Colonic mucosa (tissue), 4 donors: ENCODE data around the gene AFF2. TPM values are rescaled to one million over a fixed set of nuclear protein-coding genes. Genes with fewer than 3 reads are reported as not detected.

Source experiments
- DNase-seq: peaks from one replicate; pipeline ENCODE4 v3.0.0-alpha.2; 2020
- H3K27ac ChIP-seq: fragments of 200-600 bp; one replicate; pipeline ENCODE4 v1.8.0; 2021
- H3K27me3 ChIP-seq: fragments of 200-600 bp; one replicate; pipeline ENCODE4 v1.8.0; 2021
- H3K36me3 ChIP-seq: fragments of 200-600 bp; one replicate; pipeline ENCODE4 v1.8.0; 2021
- H3K4me1 ChIP-seq: fragments of 200-600 bp; one replicate; pipeline ENCODE4 v1.8.0; 2021; ENCODE audit warnings: mild to moderate bottlenecking
- H3K4me3 ChIP-seq: fragments of 200-600 bp; one replicate; pipeline ENCODE4 v1.8.0; 2021
- H3K9ac ChIP-seq, 2 donors: one replicate each; pipeline ENCODE4 v1.7.0; 2013; ENCODE audit warnings: control low read depth in 2 of 2, low read depth in 2 of 2, low read length in 2 of 2
- H3K9me3 ChIP-seq: fragments of 200-600 bp; one replicate; pipeline ENCODE4 v1.8.0; 2021
- CTCF ChIP-seq: fragments of 200-600 bp; IDR thresholded peaks from one replicate; pipeline ENCODE4 v1.8.0; 2022; ENCODE audit warnings: antibody characterized with exemption, mild to moderate bottlenecking
- intact Hi-C: fragments of 100-400 bp; cut with DNase I; formaldehyde crosslinking; loops from one replicate; pipeline ENCODE4 v1.14.1; 2022
- total RNA-seq, 2 donors: library from RNA; stranded (reverse); fragmentation: NEBNext Ultra II Directional in 1 of 2; extraction: Animal tissue kit (Norgen Biotek cat#: 25700) in 1 of 2; gene quantifications; one replicate each; pipeline ENCODE4 v1.2.1, GENCODE V29; 2021
- donor health status: healthy.
- donor health status: DM: no; HTN: no; CAD: no.
- donor health status: DM: no; HTN: no; CAD: no.

AFF2 gene
- total RNA-seq, 2 donors from 2014 or later: 0.05 to 0.12 TPM

DNA sequence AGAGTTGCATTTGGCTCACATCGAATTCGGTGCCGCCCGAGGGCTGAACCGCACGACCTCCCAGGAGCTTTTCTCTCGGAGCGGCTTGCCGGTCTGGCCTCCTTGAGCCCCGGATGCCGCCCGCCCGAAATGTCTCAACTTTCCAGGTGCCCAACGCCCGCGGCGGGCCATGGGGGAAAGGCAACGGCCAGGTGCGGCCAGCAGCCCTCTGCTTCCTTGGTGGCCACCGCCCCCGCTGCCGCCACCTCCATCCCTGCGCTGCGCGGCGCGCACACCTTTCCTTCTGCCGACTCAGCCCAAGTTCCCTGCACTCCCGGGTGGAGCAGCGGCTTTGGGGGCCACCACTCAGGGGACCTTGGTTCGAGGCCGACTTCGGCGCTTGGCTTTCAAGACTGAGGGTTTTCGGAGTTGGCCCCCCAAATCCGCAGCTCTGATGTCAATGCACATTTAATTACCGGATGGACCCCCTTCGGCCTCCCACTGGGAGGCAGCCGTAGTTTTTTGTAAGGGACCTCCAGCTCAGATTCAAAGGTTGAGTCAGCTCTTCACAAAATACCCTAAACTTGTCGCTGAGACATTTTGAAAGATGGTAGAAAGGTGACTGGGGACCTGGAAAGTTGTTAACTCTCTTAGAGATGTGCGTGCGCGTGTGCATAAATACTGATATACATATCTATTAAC is 1.1 kb downstream of the AFF2 start:
- TF ChIP-seq CTCF: no peak
- no peak for DNase-seq
- Histone ChIP-seq H3K4me1 (no peaks in the 10 kb centered on the region), H3K27ac (no peak overlapping the region), H3K36me3 (no peaks in the 10 kb centered on the region), H3K27me3 (peaks cover 20% of the 10 kb centered on the region), H3K9ac (no peak overlapping the region), H3K4me3 (peak overlapping the region; percentile 35), H3K9me3 (no peaks in the 10 kb centered on the region)
- intact Hi-C loops: no loop called here

DNA sequence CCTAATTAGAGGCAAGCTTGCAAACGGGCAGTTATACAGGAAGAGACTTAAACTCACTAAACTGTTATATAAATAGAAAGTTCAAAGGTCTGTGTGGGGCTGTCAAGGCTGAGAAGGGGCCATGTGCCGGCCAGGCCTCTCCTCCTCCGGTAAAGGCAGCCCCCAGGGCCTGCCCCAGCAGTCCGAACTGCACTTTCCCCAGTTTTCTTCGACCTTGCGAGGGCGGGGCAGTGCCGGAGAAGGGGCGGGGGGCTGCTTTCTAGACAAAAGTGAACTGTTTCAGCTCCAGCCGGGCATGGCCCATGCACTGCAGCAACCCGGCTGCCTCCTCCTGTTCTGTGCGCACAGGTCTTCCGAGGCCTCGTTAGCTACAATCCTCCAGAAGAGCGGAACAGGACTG is 4.1 kb downstream of the AFF2 start:
- no peak for DNase-seq
- no peak overlapping the region for H3K9ac ChIP-seq
- no peaks in the 10 kb centered on the region for H3K4me1 ChIP-seq
- no peak overlapping the region for H3K4me3 ChIP-seq
- H3K27me3 ChIP-seq: peaks cover 19% of the 10 kb centered on the region
- H3K9me3 ChIP-seq: no peaks in the 10 kb centered on the region
- intact Hi-C loops: no loop called here
- H3K36me3 ChIP-seq: no peaks in the 10 kb centered on the region
- no peak for TF ChIP-seq CTCF
- no peak overlapping the region for H3K27ac ChIP-seq

- Histone ChIP-seq H3K36me3 (no peaks in the 10 kb centered on the region), H3K9ac (no peak overlapping the region), H3K9me3 (no peaks in the 10 kb centered on the region), H3K27ac (no peak overlapping the region), H3K27me3 (peaks cover 6% of the 10 kb centered on the region), H3K4me3 (no peak overlapping the region), H3K4me1 (no peaks in the 10 kb centered on the region)
- TF ChIP-seq CTCF: no peak
- intact Hi-C loops: no loop called here
- no peak for DNase-seq
Observed at GRCh38 chrX:148507418-148507817, 7.0 kb downstream of the AFF2 start.

DNA sequence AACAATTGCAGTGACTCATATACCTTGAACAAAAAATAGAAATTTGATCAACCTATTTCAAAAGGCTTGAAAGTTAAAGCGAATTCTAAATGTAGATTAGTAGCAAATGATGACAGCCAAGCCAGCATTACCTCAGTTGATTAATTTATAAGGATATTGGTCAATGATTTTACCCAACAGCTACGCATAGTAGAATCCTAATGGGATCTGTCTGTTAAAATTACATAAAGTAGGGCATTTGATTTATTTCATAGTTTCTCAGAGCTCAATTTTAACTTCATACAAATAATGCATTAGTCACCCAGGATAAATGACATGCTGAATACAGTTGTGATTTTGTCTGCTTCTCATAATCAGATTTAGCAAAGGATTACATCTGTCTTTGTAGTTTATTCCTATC is 12.0 kb downstream of the AFF2 start:
- intact Hi-C loops: no loop called here
- no peaks in the 10 kb centered on the region for H3K36me3 ChIP-seq
- TF ChIP-seq CTCF: no peak
- no peak for DNase-seq
- no peaks in the 10 kb centered on the region for H3K4me1 ChIP-seq
- no peaks in the 10 kb centered on the region for H3K9me3 ChIP-seq
- H3K4me3 ChIP-seq: no peak overlapping the region
- H3K9ac ChIP-seq: no peak overlapping the region
- H3K27me3 ChIP-seq: no peaks in the 10 kb centered on the region
- no peak overlapping the region for H3K27ac ChIP-seq

DNA sequence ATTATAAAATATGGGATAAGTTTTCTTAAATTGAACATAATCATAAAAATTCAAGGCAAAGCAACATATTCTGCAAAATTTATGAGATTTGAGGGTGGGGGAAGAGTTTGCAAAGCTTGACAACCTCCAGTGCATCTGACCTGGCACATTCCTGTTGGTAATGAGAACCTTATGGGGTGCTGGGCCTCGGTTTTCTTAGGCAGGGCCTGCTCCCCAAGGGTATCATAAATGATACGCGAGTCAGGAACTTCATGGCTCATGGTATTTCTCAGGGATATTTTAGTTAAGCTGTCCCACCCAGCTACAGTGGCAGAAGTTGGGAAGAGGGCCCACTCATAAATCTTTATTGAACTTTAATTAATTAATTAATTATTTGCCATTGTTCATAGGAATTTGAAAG is 13.2 kb downstream of the AFF2 start:
- intact Hi-C loops: no loop called here
- H3K9me3 ChIP-seq: no peaks in the 10 kb centered on the region
- no peak overlapping the region for H3K9ac ChIP-seq
- H3K4me3 ChIP-seq: no peak overlapping the region
- H3K27me3 ChIP-seq: no peaks in the 10 kb centered on the region
- no peak for TF ChIP-seq CTCF
- no peaks in the 10 kb centered on the region for H3K36me3 ChIP-seq
- H3K27ac ChIP-seq: no peak overlapping the region
- H3K4me1 ChIP-seq: no peaks in the 10 kb centered on the region
- no peak for DNase-seq
